IPS-18c (cell line): ENCODE measurements around the gene KDM4B.

ENCODE experiments used
- H3K4me3 ChIP-seq: 2 replicates; pipeline ENCODE4 v1.7.0; 2013; ENCODE audit warnings: low read depth, mild to moderate bottlenecking, low read length, moderate library complexity; ENCODE audit not compliant: insufficient read depth
- H3K9me3 ChIP-seq: one replicate; pipeline ENCODE4 v1.6.1; 2013; ENCODE audit warnings: mild to moderate bottlenecking, low read length, moderate library complexity; ENCODE audit not compliant: control insufficient read depth, insufficient read depth

The KDM4B gene

GRCh38 chr19:5144545-5145179, 175.7 kb downstream of the KDM4B start:
- Histone ChIP-seq H3K9me3 (no peaks in the 10 kb centered on the region), H3K4me3 (no peak overlapping the region)

GRCh38 chr19:5145521-5146511, 176.9 kb downstream of the KDM4B start:
- H3K9me3 ChIP-seq: no peaks in the 10 kb centered on the region
- H3K4me3 ChIP-seq: no peak overlapping the region

GRCh38 chr19:5147074-5147977, 178.4 kb downstream of the KDM4B start:
- no peak overlapping the region for H3K4me3 ChIP-seq
- H3K9me3 ChIP-seq: peaks cover under 1% of the 10 kb centered on the region

- H3K9me3 ChIP-seq: peaks cover 3% of the 10 kb centered on the region
- no peak overlapping the region for H3K4me3 ChIP-seq
These were observed 179.3 kb downstream of the KDM4B start for GRCh38 chr19:5147978-5148793.

GRCh38 chr19:5148794-5149190, 179.9 kb downstream of the KDM4B start:
- no peak overlapping the region for H3K4me3 ChIP-seq
- H3K9me3 ChIP-seq: peaks cover 3% of the 10 kb centered on the region

GRCh38 chr19:5149508-5149907, 180.6 kb downstream of the KDM4B start:
- Histone ChIP-seq H3K4me3 (no peak overlapping the region), H3K9me3 (peaks cover 3% of the 10 kb centered on the region)

- H3K4me3 ChIP-seq: 0 out of 2 replicates have a peak overlapping the region, but pooled peaks have one; percentile 9
- H3K9me3 ChIP-seq: peaks cover 3% of the 10 kb centered on the region
These were observed 181.3 kb downstream of the KDM4B start for GRCh38 chr19:5149932-5150901.

GRCh38 chr19:5150902-5151741, 182.2 kb downstream of the KDM4B start:
- Histone ChIP-seq H3K4me3 (0 out of 2 replicates have a peak overlapping the region, but pooled peaks have one; percentile 9), H3K9me3 (peaks cover 3% of the 10 kb centered on the region)

- peaks cover 3% of the 10 kb centered on the region for H3K9me3 ChIP-seq
- H3K4me3 ChIP-seq: no peak overlapping the region
These were observed 183.3 kb downstream of the KDM4B start for GRCh38 chr19:5152013-5152763.

GRCh38 chr19:5152767-5153532, 184.0 kb downstream of the KDM4B start:
- H3K9me3 ChIP-seq: peaks cover 3% of the 10 kb centered on the region
- no peak overlapping the region for H3K4me3 ChIP-seq

- peaks cover 3% of the 10 kb centered on the region for H3K9me3 ChIP-seq
- no peak overlapping the region for H3K4me3 ChIP-seq
These were observed 184.8 kb downstream of the KDM4B start for GRCh38 chr19:5153601-5154128.

- H3K9me3 ChIP-seq: peaks cover 3% of the 10 kb centered on the region
- H3K4me3 ChIP-seq: no peak overlapping the region
These were observed 185.4 kb downstream of the KDM4B start for GRCh38 chr19:5154129-5154798.
